Tibial artery (tissue), 4 donors: Measurements from ENCODE around the gene ZNF470.

Experiments used
- DNase-seq, 2 donors: peaks; one replicate each; pipeline ENCODE4 v3.0.0-alpha.2; 2019
- H3K27ac ChIP-seq, 2 donors: fragments of 200-600 bp; sonication (generic) in 1 of 2; 1 replicate in 1 of 2; 2 replicates in 1 of 2; pipeline ENCODE4 v1.5.1; 2018 to 2019; ENCODE audit warnings: mild to moderate bottlenecking in 1 of 2
- H3K27me3 ChIP-seq, 2 donors: fragments of 200-600 bp; sonication (generic) in 1 of 2; one replicate each; pipeline versions ENCODE4 v1.5.1 to v1.6.0; 2016 to 2019
- H3K36me3 ChIP-seq, 3 donors: fragments of 200-600 bp; sonication (generic) in 2 of 3; one replicate each; pipeline ENCODE4 v1.5.1; 2016 to 2019; ENCODE audit warnings: mild to moderate bottlenecking in 2 of 3
- H3K4me1 ChIP-seq, 4 donors: fragments of 200-600 bp; sonication (generic) in 2 of 4; 1 replicate in 3 of 4; 2 replicates in 1 of 4; pipeline ENCODE4 v1.5.1; 2016 to 2019
- H3K4me3 ChIP-seq, 2 donors: fragments of 200-600 bp; sonication (generic) in 1 of 2; 1 replicate in 1 of 2; 2 replicates in 1 of 2; pipeline ENCODE4 v1.5.1; 2018 to 2019; ENCODE audit warnings: mild to moderate bottlenecking in 2 of 2
- H3K9me3 ChIP-seq, 3 donors: fragments of 200-600 bp; sonication (generic) in 1 of 3; one replicate each; pipeline ENCODE4 v1.5.1; 2016 to 2019
- CTCF ChIP-seq, 2 experiments: fragments of 200-600 bp in 1 of 2; fragments of 450-650 bp in 1 of 2; IDR thresholded peaks; one replicate each; pipeline ENCODE4 v1.5.1; 2017 to 2019; ENCODE audit warnings: antibody characterized with exemption in 2 of 2, mild to moderate bottlenecking in 1 of 2, moderate library complexity in 1 of 2
- intact Hi-C: fragments of 100-400 bp; cut with DNase I; formaldehyde crosslinking; loops from one replicate; pipeline ENCODE4 v1.15.0; 2023; ENCODE audit warnings: low total_unique reads

Gene ZNF470

GRCh38 chr19:56619121-56619520 is 51.9 kb downstream of the ZNF470 start:
- intact Hi-C loops, result no loop called here
- H3K9me3 ChIP-seq, result peaks cover 11 to 98% (median 42%) of the 10 kb centered on the region in 3 donors
- no peak for DNase-seq

GRCh38 chr19:56622374-56622773 is 55.1 kb downstream of the ZNF470 start:
- no peak for DNase-seq
- intact Hi-C loops, result no loop called here
- Histone ChIP-seq H3K36me3 (peaks cover 65 to 92% (median 81%) of the 10 kb centered on the region in 3 donors), H3K4me3 (no peak overlapping the region), H3K27ac (no peak overlapping the region), H3K27me3 (no peaks in the 10 kb centered on the region), H3K9me3 (peaks cover 6 to 95% (median 44%) of the 10 kb centered on the region in 3 donors), H3K4me1 (no peaks in the 10 kb centered on the region)
- TF ChIP-seq CTCF (IDR thresholded peaks at IDR 0.05), result no peak

More at GRCh38 chr19:56619121-56619520, 51.9 kb downstream of the ZNF470 start:
- H3K27ac ChIP-seq, result no peak overlapping the region
- H3K27me3 ChIP-seq, result no peaks in the 10 kb centered on the region
- TF ChIP-seq CTCF (IDR thresholded peaks at IDR 0.05), result no peak
- H3K4me1 ChIP-seq, result no peaks in the 10 kb centered on the region
- H3K36me3 ChIP-seq, result peaks cover 59 to 97% (median 95%) of the 10 kb centered on the region in 3 donors
- H3K4me3 ChIP-seq, result no peak overlapping the region

- no peak for DNase-seq
- no peak for TF ChIP-seq CTCF (IDR thresholded peaks at IDR 0.05)
- peaks cover 59 to 91% (median 77%) of the 10 kb centered on the region in 3 donors for H3K36me3 ChIP-seq
Measured at GRCh38 chr19:56623006-56623405, 55.7 kb downstream of the ZNF470 start.

GRCh38 chr19:56625708-56626107 is 58.4 kb downstream of the ZNF470 start:
- Histone ChIP-seq H3K4me3 (no peak overlapping the region), H3K27ac (no peak overlapping the region), H3K4me1 (no peaks in the 10 kb centered on the region), H3K36me3 (peaks cover 50 to 69% (median 55%) of the 10 kb centered on the region in 3 donors), H3K27me3 (no peaks in the 10 kb centered on the region), H3K9me3 (peaks cover 14 to 94% (median 40%) of the 10 kb centered on the region in 3 donors)
- no peak for DNase-seq
- no peak for TF ChIP-seq CTCF (IDR thresholded peaks at IDR 0.05)
- intact Hi-C loops, result no loop called here

More at GRCh38 chr19:56623006-56623405, 55.7 kb downstream of the ZNF470 start:
- Histone ChIP-seq H3K27ac (no peak overlapping the region), H3K4me3 (no peak overlapping the region), H3K9me3 (peaks cover 6 to 95% (median 50%) of the 10 kb centered on the region in 3 donors), H3K4me1 (no peaks in the 10 kb centered on the region), H3K27me3 (no peaks in the 10 kb centered on the region)
- intact Hi-C loops, result no loop called here

- TF ChIP-seq CTCF (IDR thresholded peaks at IDR 0.05), result no peak
- peaks cover 20 to 89% (median 40%) of the 10 kb centered on the region in 3 donors for H3K9me3 ChIP-seq
- H3K27ac ChIP-seq, result no peak overlapping the region
- intact Hi-C loops, result no loop called here
- H3K27me3 ChIP-seq, result no peaks in the 10 kb centered on the region
- no peak for DNase-seq
- H3K4me3 ChIP-seq, result no peak overlapping the region
- peaks cover 0 to 29% (median 2%) of the 10 kb centered on the region in 3 donors for H3K36me3 ChIP-seq
- H3K4me1 ChIP-seq, result no peaks in the 10 kb centered on the region
Measured at GRCh38 chr19:56633021-56633420, 65.8 kb downstream of the ZNF470 start.
